SK-N-SH treated with all-trans-retinoic acid at 6 μM for 48 hours (cell line): ENCODE data around the gene BACH2.

Source experiments
- ATAC-seq: fragments of 200-7000 bp; cut with Tn5 transposase; 3 replicates; pipeline ENCODE4 v1.9.1; 2020; ENCODE audit warnings: mild to moderate bottlenecking, moderate library complexity
- ARNTL ChIP-seq: fragments of 450-650 bp; formaldehyde crosslinking; IDR thresholded peaks from 2 replicates; pipeline ENCODE4 v1.5.0; 2020; ENCODE audit warnings: low read depth, mild to moderate bottlenecking, moderate library complexity, borderline replicate concordance
- BACH2 ChIP-seq: fragments of 250-450 bp; sonication (Bioruptor Pico); IDR thresholded peaks from 2 replicates; pipeline ENCODE4 v1.9.0; 2021; ENCODE audit warnings: mild to moderate bottlenecking, borderline replicate concordance
- CSRNP3 ChIP-seq: fragments of 250-450 bp; sonication (Bioruptor Pico); IDR thresholded peaks from 2 replicates; pipeline ENCODE4 v1.5.1; 2021; ENCODE audit warnings: mild to moderate bottlenecking, moderate library complexity
- ESRRG ChIP-seq: fragments of 250-450 bp; sonication (Bioruptor Pico); IDR thresholded peaks from 2 replicates; pipeline ENCODE4 v1.6.1; 2021; ENCODE audit warnings: mild to moderate bottlenecking
- GLIS3 ChIP-seq: fragments of 250-450 bp; sonication (Bioruptor Pico); IDR thresholded peaks from 2 replicates; pipeline ENCODE4 v1.5.0; 2020; ENCODE audit warnings: mild to moderate bottlenecking, moderate library complexity
- ISL1 ChIP-seq: fragments of 250-450 bp; sonication (Bioruptor Pico); IDR thresholded peaks from 2 replicates; pipeline ENCODE4 v2.1.2; 2022; ENCODE audit warnings: mild to moderate bottlenecking, moderate library complexity
- PATZ1 ChIP-seq: fragments of 250-450 bp; sonication (Bioruptor Pico); IDR thresholded peaks from 2 replicates; pipeline ENCODE4 v1.8.0; 2020; ENCODE audit warnings: mild to moderate bottlenecking, moderate library complexity, borderline replicate concordance
- PPARA ChIP-seq: fragments of 250-450 bp; sonication (Bioruptor Pico); IDR thresholded peaks from 2 replicates; pipeline ENCODE4 v1.5.0; 2020; ENCODE audit warnings: mild to moderate bottlenecking, borderline replicate concordance
- RARB ChIP-seq: fragments of 250-450 bp; sonication (Bioruptor Pico); IDR thresholded peaks from 2 replicates; pipeline ENCODE4 v1.8.0; 2021; ENCODE audit warnings: mild to moderate bottlenecking, moderate library complexity
- SNAI2 ChIP-seq: fragments of 250-450 bp; sonication (Bioruptor Pico); IDR thresholded peaks from 2 replicates; pipeline ENCODE4 v1.5.0; 2020; ENCODE audit warnings: mild to moderate bottlenecking, moderate library complexity
- TCF4 ChIP-seq: fragments of 250-450 bp; sonication (Bioruptor Pico); IDR thresholded peaks from 2 replicates; pipeline ENCODE4 v1.8.0; 2021; ENCODE audit warnings: mild to moderate bottlenecking, moderate library complexity, borderline replicate concordance
- TOX ChIP-seq: fragments of 250-450 bp; sonication (Bioruptor Pico); IDR thresholded peaks from 2 replicates; pipeline ENCODE4 v1.8.0; 2021; ENCODE audit warnings: mild to moderate bottlenecking, moderate library complexity, borderline replicate concordance
- TSHZ2 ChIP-seq: fragments of 250-450 bp; sonication (Bioruptor Pico); IDR thresholded peaks from 2 replicates; pipeline ENCODE4 v1.5.0; 2020; ENCODE audit warnings: mild to moderate bottlenecking, moderate library complexity
- ZC3H10 ChIP-seq: fragments of 250-450 bp; sonication (Bioruptor Pico); IDR thresholded peaks from 2 replicates; pipeline ENCODE4 v1.5.1; 2021; ENCODE audit warnings: mild to moderate bottlenecking, moderate library complexity
- ZFP3 ChIP-seq: fragments of 250-450 bp; sonication (Bioruptor Pico); IDR thresholded peaks from 2 replicates; pipeline ENCODE4 v1.5.0; 2020; ENCODE audit warnings: mild to moderate bottlenecking, moderate library complexity
- ZFP30 ChIP-seq: fragments of 450-650 bp; formaldehyde crosslinking; IDR thresholded peaks from 2 replicates; pipeline ENCODE4 v1.5.0; 2022; ENCODE audit warnings: mild to moderate bottlenecking, moderate library complexity
- ZNF565 ChIP-seq: fragments of 450-650 bp; formaldehyde crosslinking; conservative IDR thresholded peaks from 2 replicates; pipeline ENCODE4 v1.5.0; 2020; ENCODE audit warnings: low read depth, mild to moderate bottlenecking, moderate library complexity
- ZNF70 ChIP-seq: fragments of 450-650 bp; formaldehyde crosslinking; IDR thresholded peaks from 2 replicates; pipeline ENCODE4 v1.5.0; 2020; ENCODE audit warnings: mild to moderate bottlenecking, moderate library complexity
- ZNF8 ChIP-seq: fragments of 450-650 bp; formaldehyde crosslinking; IDR thresholded peaks from 2 replicates; pipeline ENCODE4 v1.5.0; 2020; ENCODE audit warnings: mild to moderate bottlenecking, moderate library complexity
- TF ChIP-seq, protein P1 (sequence below): fragments of 250-450 bp; sonication (Bioruptor Pico); IDR thresholded peaks from 2 replicates; pipeline ENCODE4 v1.8.0; 2021; ENCODE audit warnings: low read depth, mild to moderate bottlenecking, moderate library complexity, borderline replicate concordance
- TF ChIP-seq, protein P2 (sequence below): fragments of 250-450 bp; sonication (Bioruptor Pico); IDR thresholded peaks from 2 replicates; pipeline ENCODE4 v1.5.1; 2020; ENCODE audit warnings: low read depth, mild to moderate bottlenecking, moderate library complexity

The BACH2 gene

GRCh38 chr6:90323706-90324105 lies 27.1 kb upstream of the BACH2 start:
- ATAC-seq: no peak
- TF ChIP-seq TOX (no peak), ESRRG (CRISPR knock-in tag) (no peak), ZNF8 (CRISPR knock-in tag) (no peak), ARNTL (CRISPR knock-in tag) (no peak), TSHZ2 (CRISPR knock-in tag) (no peak)
- TF ChIP-seq, protein P1, sequence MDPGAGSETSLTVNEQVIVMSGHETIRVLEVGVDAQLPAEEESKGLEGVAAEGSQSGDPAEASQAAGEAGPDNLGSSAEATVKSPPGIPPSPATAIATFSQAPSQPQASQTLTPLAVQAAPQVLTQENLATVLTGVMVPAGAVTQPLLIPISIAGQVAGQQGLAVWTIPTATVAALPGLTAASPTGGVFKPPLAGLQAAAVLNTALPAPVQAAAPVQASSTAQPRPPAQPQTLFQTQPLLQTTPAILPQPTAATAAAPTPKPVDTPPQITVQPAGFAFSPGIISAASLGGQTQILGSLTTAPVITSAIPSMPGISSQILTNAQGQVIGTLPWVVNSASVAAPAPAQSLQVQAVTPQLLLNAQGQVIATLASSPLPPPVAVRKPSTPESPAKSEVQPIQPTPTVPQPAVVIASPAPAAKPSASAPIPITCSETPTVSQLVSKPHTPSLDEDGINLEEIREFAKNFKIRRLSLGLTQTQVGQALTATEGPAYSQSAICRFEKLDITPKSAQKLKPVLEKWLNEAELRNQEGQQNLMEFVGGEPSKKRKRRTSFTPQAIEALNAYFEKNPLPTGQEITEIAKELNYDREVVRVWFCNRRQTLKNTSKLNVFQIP (CRISPR knock-in tag): no peak
- TF ChIP-seq, all 23 proteins: peak for 0

- no peak for ATAC-seq
- no peak for TF ChIP-seq ZNF70 (CRISPR knock-in tag)
- no peak for TF ChIP-seq ZFP3 (CRISPR knock-in tag)
- no peak for TF ChIP-seq GLIS3 (CRISPR knock-in tag)
- no peak for TF ChIP-seq ZFP30 (CRISPR knock-in tag)
- TF ChIP-seq PATZ1 (CRISPR knock-in tag): no peak
- no peak for TF ChIP-seq ZC3H10
- no peak for TF ChIP-seq TCF4 (CRISPR knock-in tag)
- no peak for TF ChIP-seq ZNF8 (CRISPR knock-in tag)
- no peak for TF ChIP-seq ESRRG (CRISPR knock-in tag)
- TF ChIP-seq BACH2 (CRISPR knock-in tag): no peak
- no peak for TF ChIP-seq ZNF565 (CRISPR knock-in tag)
- no peak for TF ChIP-seq TOX
- no peak for TF ChIP-seq RARB (CRISPR knock-in tag)
- TF ChIP-seq, protein P2, sequence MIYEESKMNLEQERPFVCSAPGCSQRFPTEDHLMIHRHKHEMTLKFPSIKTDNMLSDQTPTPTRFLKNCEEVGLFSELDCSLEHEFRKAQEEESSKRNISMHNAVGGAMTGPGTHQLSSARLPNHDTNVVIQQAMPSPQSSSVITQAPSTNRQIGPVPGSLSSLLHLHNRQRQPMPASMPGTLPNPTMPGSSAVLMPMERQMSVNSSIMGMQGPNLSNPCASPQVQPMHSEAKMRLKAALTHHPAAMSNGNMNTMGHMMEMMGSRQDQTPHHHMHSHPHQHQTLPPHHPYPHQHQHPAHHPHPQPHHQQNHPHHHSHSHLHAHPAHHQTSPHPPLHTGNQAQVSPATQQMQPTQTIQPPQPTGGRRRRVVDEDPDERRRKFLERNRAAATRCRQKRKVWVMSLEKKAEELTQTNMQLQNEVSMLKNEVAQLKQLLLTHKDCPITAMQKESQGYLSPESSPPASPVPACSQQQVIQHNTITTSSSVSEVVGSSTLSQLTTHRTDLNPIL (CRISPR knock-in tag): no peak
- TF ChIP-seq, protein P1 (CRISPR knock-in tag): no peak
- TF ChIP-seq ISL1 (CRISPR knock-in tag): no peak
- TF ChIP-seq CSRNP3: no peak
- TF ChIP-seq SNAI2: no peak
- no peak for TF ChIP-seq ARNTL (CRISPR knock-in tag)
- no peak for TF ChIP-seq PPARA (CRISPR knock-in tag)
- TF ChIP-seq, all 23 proteins: peak for 0
Measured at GRCh38 chr6:90322976-90323474, 26.4 kb upstream of the BACH2 start.
